CD4-positive, alpha-beta T cell (primary cell): ENCODE results near the gene ODC1. TPM values are rescaled to one million over a fixed set of nuclear protein-coding genes. Genes with fewer than 3 reads are reported as not detected.

Experiments
- ATAC-seq: fragments of 200-7000 bp; cut with Tn5 transposase; one replicate; pipeline ENCODE4 v1.10.0; 2022; ENCODE audit warnings: mild to moderate bottlenecking; ENCODE audit not compliant: poor library complexity
- CTCF ChIA-PET: fragments of 350-600 bp; sonication (Branson Sonifier 250); formaldehyde crosslinking; loops from one replicate; lab custom pipeline; 2021; ENCODE audit warnings: antibody characterized with exemption, inconsistent platforms; lab: Charles Lee
- POLR2A ChIA-PET: fragments of 350-600 bp; sonication (Branson Sonifier 250); formaldehyde crosslinking; loops from one replicate; lab custom pipeline; 2021; ENCODE audit warnings: antibody characterized with exemption, inconsistent platforms; lab: Charles Lee
- DNase-seq, 14 experiments: peaks; one replicate each; pipeline ENCODE4 v3.0.0-alpha.2; 2013 to 2020; ENCODE audit warnings: mixed read lengths in 2 of 14
- H3K27ac ChIP-seq, 2 donors: one replicate each; pipeline versions ENCODE4 v1.5.1 to v1.7.0; 2013; ENCODE audit warnings: low read length in 2 of 2, low read depth in 1 of 2, mild to moderate bottlenecking in 1 of 2
- H3K27me3 ChIP-seq, 2 experiments: 1 replicate in 1 of 2; 2 replicates in 1 of 2; pipeline versions ENCODE4 v1.6.1 to v1.7.0; 2013; ENCODE audit warnings: low read length in 2 of 2, control low read depth in 1 of 2, mild to moderate bottlenecking in 1 of 2, moderate library complexity in 1 of 2; ENCODE audit not compliant: insufficient read depth in 2 of 2, control insufficient read depth in 1 of 2
- H3K36me3 ChIP-seq: one replicate; pipeline ENCODE4 v1.6.1; 2013; ENCODE audit warnings: low read length, control low read depth; ENCODE audit not compliant: insufficient read depth
- H3K4me1 ChIP-seq: one replicate; pipeline ENCODE4 v1.6.1; 2013; ENCODE audit warnings: low read length, control low read depth; ENCODE audit not compliant: insufficient read depth
- H3K4me3 ChIP-seq: one replicate; pipeline ENCODE4 v1.5.1; 2013; ENCODE audit warnings: mild to moderate bottlenecking, low read length, moderate library complexity
- H3K9me3 ChIP-seq, 2 experiments: 1 replicate in 1 of 2; 2 replicates in 1 of 2; pipeline versions ENCODE4 v1.6.1 to v1.7.0; 2013; ENCODE audit warnings: low read length in 2 of 2, mild to moderate bottlenecking in 2 of 2, control low read depth in 1 of 2, moderate library complexity in 1 of 2; ENCODE audit not compliant: control insufficient read depth in 1 of 2, insufficient read depth in 1 of 2
- H3K27ac Mint-ChIP-seq: one replicate; pipeline ENCODE4 v1.8.0; 2020; ENCODE audit warnings: mixed read lengths
- H3K27me3 Mint-ChIP-seq: one replicate; pipeline ENCODE4 v1.8.0; 2021; ENCODE audit warnings: mixed read lengths
- H3K36me3 Mint-ChIP-seq: one replicate; pipeline ENCODE4 v1.8.0; 2021; ENCODE audit warnings: low read depth, mixed read lengths
- H3K4me1 Mint-ChIP-seq: one replicate; pipeline ENCODE4 v1.8.0; 2021; ENCODE audit warnings: low read depth, mixed read lengths
- H3K4me3 Mint-ChIP-seq: one replicate; pipeline ENCODE4 v1.8.0; 2020; ENCODE audit warnings: mild to moderate bottlenecking, mixed read lengths
- H3K9me3 Mint-ChIP-seq: one replicate; pipeline ENCODE4 v1.8.0; 2020; ENCODE audit warnings: mixed read lengths
- intact Hi-C, 2 experiments: fragments of 100-400 bp; cut with DNase I in 1 of 2; cut with micrococcal nuclease in 1 of 2; formaldehyde crosslinking; loops; one replicate each; pipeline versions ENCODE4 v1.15.1 to v1.9.0; 2023 to 2025; cut with DNase I, micrococcal nuclease
- total RNA-seq, 174 experiments: library from RNA in 2 of 174; stranded (reverse) in 2 of 174; gene quantifications; one replicate each; pipeline ENCODE4 v1.2.3 and lab custom pipeline; 2021 to 2026
- TF ChIP-seq, protein P1 (sequence below): fragments of 200-600 bp; IDR thresholded peaks from one replicate; pipeline ENCODE4 v1.8.0; 2022; ENCODE audit warnings: antibody characterized with exemption, mild to moderate bottlenecking

Gene ODC1
- total RNA-seq, 2 experiments from 2014 or later, result 162 to 164 TPM

DNA sequence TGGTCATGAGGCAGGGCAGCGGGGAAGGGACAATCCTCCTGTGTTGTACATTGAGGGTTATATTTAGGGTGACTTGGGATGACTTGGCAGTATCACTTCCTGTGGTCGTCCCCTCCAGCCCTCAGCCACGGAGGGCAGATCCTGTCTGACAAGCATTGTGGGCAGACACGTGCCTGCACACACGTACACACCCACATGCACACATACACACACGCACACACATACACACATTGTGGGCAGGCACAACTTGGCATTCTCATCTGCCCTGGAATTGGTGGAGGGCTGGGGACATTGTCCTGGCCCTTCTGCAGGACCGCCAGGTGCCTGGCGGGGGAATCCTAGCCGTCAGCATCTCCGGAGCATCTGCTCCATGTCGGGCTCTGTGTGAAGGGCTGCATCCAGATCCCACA, 47.6 kb downstream of the ODC1 start:
- ATAC-seq, result peak; percentile 32
- Mint-ChIP-seq H3K27ac (peak overlapping the region; percentile 86), H3K4me1 (peaks cover 50% of the 10 kb centered on the region), H3K9me3 (no peaks in the 10 kb centered on the region), H3K4me3 (peak overlapping the region; percentile 60), H3K36me3 (peaks cover 56% of the 10 kb centered on the region), H3K27me3 (no peaks in the 10 kb centered on the region)
- POLR2A ChIA-PET, result no interaction called here
- H3K9me3 ChIP-seq, result peaks cover 0 to 8% of the 10 kb centered on the region in 2 experiments
- peak in 2 of 14 experiments; percentile 68 to 77 for DNase-seq
- TF ChIP-seq, protein P1, sequence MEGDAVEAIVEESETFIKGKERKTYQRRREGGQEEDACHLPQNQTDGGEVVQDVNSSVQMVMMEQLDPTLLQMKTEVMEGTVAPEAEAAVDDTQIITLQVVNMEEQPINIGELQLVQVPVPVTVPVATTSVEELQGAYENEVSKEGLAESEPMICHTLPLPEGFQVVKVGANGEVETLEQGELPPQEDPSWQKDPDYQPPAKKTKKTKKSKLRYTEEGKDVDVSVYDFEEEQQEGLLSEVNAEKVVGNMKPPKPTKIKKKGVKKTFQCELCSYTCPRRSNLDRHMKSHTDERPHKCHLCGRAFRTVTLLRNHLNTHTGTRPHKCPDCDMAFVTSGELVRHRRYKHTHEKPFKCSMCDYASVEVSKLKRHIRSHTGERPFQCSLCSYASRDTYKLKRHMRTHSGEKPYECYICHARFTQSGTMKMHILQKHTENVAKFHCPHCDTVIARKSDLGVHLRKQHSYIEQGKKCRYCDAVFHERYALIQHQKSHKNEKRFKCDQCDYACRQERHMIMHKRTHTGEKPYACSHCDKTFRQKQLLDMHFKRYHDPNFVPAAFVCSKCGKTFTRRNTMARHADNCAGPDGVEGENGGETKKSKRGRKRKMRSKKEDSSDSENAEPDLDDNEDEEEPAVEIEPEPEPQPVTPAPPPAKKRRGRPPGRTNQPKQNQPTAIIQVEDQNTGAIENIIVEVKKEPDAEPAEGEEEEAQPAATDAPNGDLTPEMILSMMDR, result no peak
- no peaks in the 10 kb centered on the region for H3K27me3 ChIP-seq
- H3K27ac ChIP-seq, result peak overlapping the region; percentile 13 to 65
- peaks cover 41% of the 10 kb centered on the region for H3K4me1 ChIP-seq
- H3K36me3 ChIP-seq, result peaks cover 39% of the 10 kb centered on the region
- CTCF ChIA-PET, result no interaction called here
- no peak overlapping the region for H3K4me3 ChIP-seq
- intact Hi-C loops, result loop anchor here in 1 of 2 experiments (10.0 kb wide), 1 partner anchor 326 kb away; no protein-coding TSS in a partner anchor

DNA sequence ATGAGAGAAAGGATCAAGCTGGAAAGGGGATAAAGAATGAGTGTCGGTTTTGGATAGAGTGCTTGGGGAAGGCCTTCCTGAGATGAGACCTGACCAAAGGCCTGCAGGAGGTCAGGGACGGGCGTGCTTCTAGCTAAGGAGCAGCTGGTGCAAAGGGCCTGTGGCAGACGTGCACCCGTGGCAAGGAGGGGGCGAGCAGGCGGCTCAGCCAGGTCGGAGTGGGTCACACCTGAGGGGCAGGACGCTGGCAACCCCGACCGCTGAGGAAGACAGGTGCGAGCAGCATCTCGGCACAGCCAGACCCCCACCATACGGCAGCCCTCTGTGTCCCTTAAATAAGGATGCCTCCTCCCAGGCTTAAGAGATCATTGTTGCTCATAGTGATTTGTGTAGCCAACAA, 48.1 kb downstream of the ODC1 start:
- Histone ChIP-seq H3K4me3 (no peak overlapping the region), H3K36me3 (peaks cover 39% of the 10 kb centered on the region), H3K27me3 (no peaks in the 10 kb centered on the region), H3K27ac (peak overlapping the region; percentile 13 to 65), H3K4me1 (peaks cover 36% of the 10 kb centered on the region), H3K9me3 (peaks cover 0 to 8% of the 10 kb centered on the region in 2 experiments)
- H3K36me3 Mint-ChIP-seq, result peaks cover 57% of the 10 kb centered on the region
- no peak for DNase-seq
- ATAC-seq, result no peak
- intact Hi-C loops, result loop anchor here in 1 of 2 experiments (10.0 kb wide), 1 partner anchor 325 kb away; no protein-coding TSS in a partner anchor
- H3K4me1 Mint-ChIP-seq, result peaks cover 55% of the 10 kb centered on the region
- CTCF ChIA-PET, result no interaction called here
- no peaks in the 10 kb centered on the region for H3K27me3 Mint-ChIP-seq
- H3K9me3 Mint-ChIP-seq, result no peaks in the 10 kb centered on the region
- POLR2A ChIA-PET, result no interaction called here
- no peak overlapping the region for H3K4me3 Mint-ChIP-seq
- peak overlapping the region; percentile 86 for H3K27ac Mint-ChIP-seq
- TF ChIP-seq, protein P1, result no peak

DNA sequence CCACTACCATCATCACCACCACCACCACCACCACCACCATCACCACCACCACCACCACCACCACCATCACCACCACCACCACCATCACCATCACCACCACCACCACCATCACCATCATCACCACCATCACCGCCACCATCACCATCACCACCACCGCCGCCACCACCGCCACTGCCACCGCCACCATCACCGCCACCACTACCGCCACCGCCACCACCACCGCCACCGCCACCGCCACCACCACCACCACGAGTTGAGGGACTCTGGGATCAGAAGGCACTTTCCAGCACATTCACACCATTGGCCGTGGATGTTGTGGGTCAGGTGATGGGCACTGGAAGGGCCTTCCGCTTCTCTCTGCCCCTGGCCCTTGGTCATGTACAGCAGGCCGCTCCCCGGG, 48.8 kb downstream of the ODC1 start:
- peaks cover 58% of the 10 kb centered on the region for H3K4me1 Mint-ChIP-seq

More for the DNA sequence above, 48.8 kb downstream of the ODC1 start:
- no peaks in the 10 kb centered on the region for H3K9me3 Mint-ChIP-seq
- intact Hi-C loops, result no loop called here
- H3K27ac ChIP-seq, result peak overlapping the region; percentile 13 to 65
- ATAC-seq (no peak), DNase-seq (no peak)
- no peaks in the 10 kb centered on the region for H3K27me3 ChIP-seq
- H3K27me3 Mint-ChIP-seq, result no peaks in the 10 kb centered on the region
- H3K36me3 ChIP-seq, result peaks cover 33% of the 10 kb centered on the region
- peaks cover 36% of the 10 kb centered on the region for H3K4me1 ChIP-seq
- H3K4me3 Mint-ChIP-seq, result no peak overlapping the region
- H3K4me3 ChIP-seq, result no peak overlapping the region
- peaks cover 0 to 8% of the 10 kb centered on the region in 2 experiments for H3K9me3 ChIP-seq
- H3K36me3 Mint-ChIP-seq, result peaks cover 57% of the 10 kb centered on the region
- CTCF ChIA-PET, result no interaction called here
- POLR2A ChIA-PET, result no interaction called here
- H3K27ac Mint-ChIP-seq, result peak overlapping the region; percentile 86
- TF ChIP-seq, protein P1, result no peak
